ENCODE results near the gene EHBP1.

The EHBP1 gene

GRCh38 chr2:62826141-62826540 is 120.6 kb downstream of the EHBP1 start:
- no peak for DNase-seq

- no peak for DNase-seq
Measured at GRCh38 chr2:62826953-62827675, 121.6 kb downstream of the EHBP1 start.

- DNase-seq = no peak
Measured at GRCh38 chr2:62831729-62832128, 126.2 kb downstream of the EHBP1 start.

GRCh38 chr2:62844311-62845090 is 139.0 kb downstream of the EHBP1 start:
- DNase-seq = no peak

GRCh38 chr2:62845256-62845655 is 139.7 kb downstream of the EHBP1 start:
- no peak for DNase-seq

- DNase-seq = no peak
Measured at GRCh38 chr2:62852254-62852653, 146.7 kb downstream of the EHBP1 start.

GRCh38 chr2:62854600-62855514 is 149.3 kb downstream of the EHBP1 start:
- no peak for DNase-seq

- no peak for DNase-seq
Measured at GRCh38 chr2:62856228-62857040, 150.9 kb downstream of the EHBP1 start.

GRCh38 chr2:62857139-62857931 is 151.8 kb downstream of the EHBP1 start:
- DNase-seq = no peak

GRCh38 chr2:62858231-62858832 is 152.8 kb downstream of the EHBP1 start:
- no peak for DNase-seq

- no peak for DNase-seq
Measured at GRCh38 chr2:62868947-62869346, 163.4 kb downstream of the EHBP1 start.

GRCh38 chr2:62870966-62871365 is 165.5 kb downstream of the EHBP1 start:
- DNase-seq = no peak

- DNase-seq = no peak
Measured at GRCh38 chr2:62871506-62871905, 166.0 kb downstream of the EHBP1 start.

- DNase-seq = no peak
Measured at GRCh38 chr2:62873603-62874002, 168.1 kb downstream of the EHBP1 start.

GRCh38 chr2:62874881-62875383 is 169.4 kb downstream of the EHBP1 start:
- DNase-seq = no peak

- no peak for DNase-seq
Measured at GRCh38 chr2:62881162-62881795, 175.8 kb downstream of the EHBP1 start.

GRCh38 chr2:62883629-62884028 is 178.1 kb downstream of the EHBP1 start:
- DNase-seq = no peak

GRCh38 chr2:62884086-62884485 is 178.6 kb downstream of the EHBP1 start:
- DNase-seq = no peak

- DNase-seq = no peak
Measured at GRCh38 chr2:62884514-62884913, 179.0 kb downstream of the EHBP1 start.

- no peak for DNase-seq
Measured at GRCh38 chr2:62894966-62895631, 189.6 kb downstream of the EHBP1 start.
